ENCODE data around the gene PDE10A.
A peak's percentile ranks its signal among the peaks of the same experiment; 100 is the strongest.

The PDE10A gene

DNA sequence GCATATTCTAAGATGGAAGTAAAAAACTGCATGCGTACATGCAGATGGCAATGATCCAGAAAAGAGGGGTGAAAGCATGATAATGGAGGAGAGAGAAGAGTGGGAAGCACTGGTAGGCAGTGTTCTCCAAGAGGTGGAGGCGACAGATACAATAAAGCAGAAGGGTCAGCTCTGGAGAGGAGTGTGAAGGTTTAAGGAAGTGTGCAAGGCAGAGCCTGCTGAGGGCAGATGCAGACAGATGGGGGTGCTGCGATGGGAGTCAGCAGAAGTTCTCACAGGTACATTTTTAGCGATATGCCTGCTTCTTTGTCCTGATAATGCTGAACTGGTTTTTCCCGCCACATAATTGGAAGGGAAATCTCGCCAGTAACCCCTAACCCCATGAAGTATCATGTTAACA lies 272.6 kb downstream of the PDE10A start:
- no peak for ATAC-seq
- DNase-seq: no peak

DNA sequence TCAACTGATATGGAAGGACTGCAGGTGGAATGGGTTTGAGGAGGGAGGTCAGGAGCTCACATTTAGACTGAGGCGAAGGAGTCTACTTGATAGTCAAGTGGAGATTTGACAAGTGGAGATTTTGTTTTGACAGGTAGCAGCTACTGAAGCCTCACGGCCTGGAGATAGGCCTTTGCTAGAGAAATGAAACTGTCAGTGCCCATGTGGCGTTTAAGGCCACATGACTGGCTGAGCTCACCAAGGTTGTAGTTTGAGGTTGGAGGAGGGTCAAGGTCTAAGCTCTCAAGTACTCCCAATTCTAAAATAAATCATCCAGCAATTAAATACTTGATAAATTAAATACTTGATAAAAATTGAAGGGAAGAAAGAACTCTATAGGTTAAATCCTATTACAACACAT lies 273.5 kb downstream of the PDE10A start:
- no peak for DNase-seq
- ATAC-seq: no peak

DNA sequence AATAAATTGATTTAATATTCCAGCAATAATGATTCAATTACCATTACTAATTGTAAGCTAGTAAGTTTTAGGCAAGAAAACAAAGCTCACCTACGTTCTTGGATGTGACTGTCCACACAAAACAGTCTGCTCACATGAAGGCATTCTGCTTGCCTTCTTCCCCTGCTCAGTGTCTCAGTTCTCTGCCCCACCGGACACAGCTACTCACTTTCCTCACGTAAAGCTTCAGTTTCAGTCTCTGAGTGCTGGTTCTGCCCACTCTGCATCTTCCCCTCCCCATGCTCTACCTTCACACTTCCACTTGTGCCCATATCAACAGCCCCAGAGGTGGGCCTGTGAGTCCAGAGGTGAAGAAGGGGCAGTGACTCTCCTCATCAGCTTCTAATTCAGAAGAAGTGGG lies 279.7 kb downstream of the PDE10A start:
- DNase-seq: no peak
- no peak for ATAC-seq

DNA sequence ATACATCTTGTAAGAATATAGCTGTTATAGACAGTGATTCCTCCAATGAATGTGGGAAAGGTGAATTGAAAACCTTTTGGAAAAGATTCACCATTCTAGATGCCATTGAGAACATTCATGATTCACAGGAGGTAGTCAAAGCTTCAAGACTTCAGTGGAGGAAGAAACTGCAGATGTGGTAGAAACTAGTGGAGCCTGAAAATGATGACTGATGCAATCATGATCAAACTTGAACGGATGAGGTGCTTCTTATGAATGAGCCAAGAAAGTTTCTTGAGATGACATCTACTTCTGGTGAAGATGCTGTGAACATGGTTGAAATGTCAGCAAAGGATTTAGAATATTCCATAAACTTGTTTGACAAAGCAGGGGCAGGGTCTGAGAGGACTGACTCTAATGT lies 286.9 kb downstream of the PDE10A start:
- no peak for ATAC-seq
- DNase-seq: no peak

DNA sequence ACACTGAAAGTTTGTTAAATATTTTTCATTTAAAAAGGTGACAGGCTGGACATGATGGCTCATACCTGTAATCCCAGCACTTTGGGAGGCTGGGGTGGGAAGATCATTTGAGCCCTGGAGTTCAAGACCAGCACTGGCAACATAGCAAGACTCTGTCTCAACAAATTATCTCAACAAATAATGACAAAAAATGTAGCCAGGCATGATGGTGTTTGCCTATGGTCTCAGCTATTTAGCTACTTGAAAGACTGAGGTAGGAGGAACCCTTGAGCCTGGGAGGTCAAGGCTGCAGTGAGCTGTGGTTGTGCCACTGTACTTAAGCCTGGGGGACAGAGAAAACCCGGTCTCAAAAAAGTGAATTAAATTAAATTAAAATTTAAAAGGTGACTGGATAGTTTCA lies 297.7 kb downstream of the PDE10A start:
- ATAC-seq: no peak
- DNase-seq: no peak

DNA sequence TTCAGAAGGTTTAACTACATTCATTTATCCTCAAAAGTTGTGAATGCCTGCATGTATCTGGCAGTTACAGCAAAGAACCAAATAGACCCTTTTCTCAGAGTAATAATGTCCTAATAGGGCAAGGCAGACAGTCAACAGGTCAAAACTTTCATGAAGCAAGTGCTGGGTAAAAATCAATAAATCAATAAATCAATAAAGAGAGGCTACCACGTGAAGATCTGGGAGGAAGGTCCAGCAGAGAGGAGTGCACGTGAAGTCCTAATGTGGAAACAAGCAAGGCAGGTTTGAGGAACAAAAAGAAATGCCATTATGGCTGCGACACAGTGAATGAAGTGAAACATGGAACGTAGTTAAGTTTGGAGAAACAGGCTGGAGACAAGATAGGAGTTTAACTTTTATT lies 317.3 kb downstream of the PDE10A start:
- ATAC-seq: no peak
- no peak for DNase-seq

DNA sequence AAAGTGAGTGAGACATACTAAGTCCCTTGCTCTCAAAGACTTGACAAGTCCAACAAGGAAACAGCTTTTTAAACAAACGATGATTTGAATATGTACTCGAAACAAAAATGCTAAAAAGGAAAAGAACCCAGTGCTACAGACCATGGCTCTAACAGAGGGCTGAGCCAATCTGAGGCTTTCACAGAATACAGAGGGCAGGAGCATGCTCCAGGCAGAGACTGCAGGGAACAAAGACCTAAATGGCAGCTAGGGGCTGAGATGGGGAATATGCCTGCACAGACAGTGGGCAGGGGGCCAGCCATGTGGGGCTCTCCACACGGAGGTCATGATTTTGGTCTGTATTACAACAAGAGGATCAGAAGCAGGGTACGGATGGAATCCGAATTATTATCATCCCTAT lies 322.5 kb downstream of the PDE10A start:
- DNase-seq: no peak

DNA sequence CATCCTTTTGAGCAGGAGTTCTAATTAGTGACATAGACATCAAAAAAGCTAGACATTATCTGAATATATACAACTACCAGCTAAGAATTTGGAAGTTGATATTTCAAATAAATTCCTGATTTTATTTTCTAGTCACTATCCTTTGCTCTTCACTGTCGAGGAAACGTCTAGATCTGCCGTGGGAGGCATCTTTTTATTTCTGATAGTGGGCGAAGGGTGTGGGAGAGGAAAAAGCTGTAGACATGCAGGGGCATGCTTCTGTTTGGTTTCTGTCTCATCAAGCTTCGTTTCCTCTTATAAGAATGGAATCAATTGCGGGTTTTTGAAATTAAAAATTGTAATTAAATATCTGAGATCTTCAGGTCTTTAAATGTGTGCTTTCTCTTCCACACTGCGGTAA lies 337.4 kb downstream of the PDE10A start:
- DNase-seq (no peak), ATAC-seq (no peak)

More for the DNA sequence above, 322.5 kb downstream of the PDE10A start:
- ATAC-seq: no peak

DNA sequence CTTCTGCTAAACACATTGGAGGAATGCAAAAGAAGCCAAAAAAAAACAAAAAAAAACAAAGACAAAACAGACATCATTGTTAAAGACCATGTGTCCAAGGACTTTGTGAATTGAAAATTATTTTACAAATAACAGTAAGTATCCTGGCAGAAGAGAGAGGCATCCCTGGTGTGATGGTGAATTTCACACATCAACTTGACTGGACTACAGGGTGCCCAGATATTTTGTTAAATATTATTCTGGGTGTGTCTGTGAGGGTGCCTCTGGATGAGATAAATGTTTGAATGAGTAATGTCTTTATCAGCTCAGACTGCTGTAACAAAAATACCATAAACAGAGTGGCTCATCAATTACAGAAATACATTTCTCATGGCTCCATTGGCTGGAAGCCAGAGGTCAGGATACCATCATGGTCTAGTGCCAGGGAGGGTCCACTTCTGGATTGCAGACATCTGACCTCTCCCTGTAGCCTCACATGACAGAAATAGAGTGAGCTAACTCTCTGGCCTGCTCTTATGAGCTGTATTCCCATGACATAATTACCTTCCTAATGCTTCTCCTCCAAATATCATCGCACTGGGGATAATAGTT lies 341.4 kb downstream of the PDE10A start:
- DNase-seq (no peak), ATAC-seq (no peak)

DNA sequence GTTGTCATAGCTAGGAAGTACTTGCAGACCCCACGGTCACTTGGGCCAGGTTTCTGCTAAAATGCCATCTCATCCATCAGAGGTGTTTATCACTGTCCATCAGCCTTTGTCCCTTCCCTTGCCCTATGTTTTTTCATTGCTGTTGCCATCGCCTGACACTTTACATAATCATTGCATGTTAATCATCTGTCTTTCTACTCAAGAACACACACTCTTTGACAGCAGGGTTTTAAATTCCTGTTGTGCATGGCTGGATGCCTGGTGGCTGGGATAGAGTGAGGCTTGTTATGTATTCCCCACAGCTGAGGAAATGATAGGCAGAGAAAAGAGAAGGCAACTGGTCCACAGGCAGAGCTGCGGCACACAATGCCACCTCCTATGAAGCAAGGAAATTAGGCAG lies 341.9 kb downstream of the PDE10A start:
- ATAC-seq (no peak), DNase-seq (no peak)

DNA sequence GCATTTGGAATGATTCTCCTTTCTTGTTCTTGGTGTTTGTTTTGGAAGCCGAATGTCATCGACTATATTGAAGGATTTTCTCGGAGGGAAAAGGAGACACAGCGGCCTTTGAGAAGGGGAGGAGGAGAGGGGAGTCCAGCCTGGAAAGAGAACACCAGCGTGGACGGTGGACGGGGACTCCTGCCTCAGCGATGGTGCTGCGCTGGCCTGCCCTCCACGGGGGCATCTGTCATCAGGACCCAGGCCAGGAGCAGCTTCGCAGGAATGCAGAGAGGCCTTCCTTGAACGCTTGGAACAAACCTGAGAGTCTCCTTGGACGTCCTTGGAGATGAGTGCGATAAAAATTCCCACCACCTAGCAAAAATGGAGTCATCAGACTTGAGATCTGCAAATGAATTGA lies 345.3 kb downstream of the PDE10A start:
- no peak for DNase-seq

DNA sequence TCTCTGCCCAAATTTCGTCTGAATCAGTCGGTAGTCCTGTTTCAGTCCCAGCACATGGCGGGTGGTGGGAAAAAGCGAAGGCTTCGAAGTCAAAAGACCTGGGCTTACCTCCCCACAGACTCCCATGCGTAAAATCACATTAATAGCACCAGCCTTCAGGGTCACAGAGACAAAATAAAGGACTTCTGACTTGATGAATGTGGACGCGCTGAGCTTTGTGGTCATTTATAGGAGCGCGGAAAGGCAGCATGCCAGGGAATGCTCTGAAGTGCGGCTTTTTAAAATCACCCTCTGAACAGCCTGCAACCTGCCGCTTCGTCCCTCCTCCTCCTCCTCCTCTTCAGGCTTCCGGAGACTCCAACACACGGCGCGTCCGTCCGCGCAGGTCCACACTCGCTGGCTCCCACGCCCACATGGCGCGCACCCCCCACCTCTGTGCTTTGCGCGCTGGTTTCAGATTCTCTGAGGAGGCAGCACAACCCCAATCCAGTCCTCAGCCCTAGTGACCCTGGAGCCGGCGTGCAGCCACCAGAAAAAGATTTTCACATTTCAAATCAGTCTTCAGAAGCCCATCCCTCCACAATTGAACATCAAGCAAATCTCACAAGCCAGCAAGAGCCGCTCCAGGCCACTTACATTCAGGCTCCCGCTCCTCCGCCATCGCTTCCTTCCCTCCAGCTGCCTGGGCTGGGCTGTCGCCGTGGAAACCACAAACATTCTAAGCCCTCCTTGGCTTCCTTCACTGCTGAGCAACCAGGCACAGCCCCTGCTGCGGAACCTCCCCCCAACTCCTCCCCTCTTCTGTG lies 353.9 kb downstream of the PDE10A start, which contains the start of gene C6orf118:
C6orf118 (minus strand) TSS at position 680 of the 806 bp plus-strand sequence; CDS start at position 661, 19 bp downstream.
- peak; percentile 55 for ATAC-seq
- DNase-seq: no peak

More for the DNA sequence above, 345.3 kb downstream of the PDE10A start:
- no peak for ATAC-seq

DNA sequence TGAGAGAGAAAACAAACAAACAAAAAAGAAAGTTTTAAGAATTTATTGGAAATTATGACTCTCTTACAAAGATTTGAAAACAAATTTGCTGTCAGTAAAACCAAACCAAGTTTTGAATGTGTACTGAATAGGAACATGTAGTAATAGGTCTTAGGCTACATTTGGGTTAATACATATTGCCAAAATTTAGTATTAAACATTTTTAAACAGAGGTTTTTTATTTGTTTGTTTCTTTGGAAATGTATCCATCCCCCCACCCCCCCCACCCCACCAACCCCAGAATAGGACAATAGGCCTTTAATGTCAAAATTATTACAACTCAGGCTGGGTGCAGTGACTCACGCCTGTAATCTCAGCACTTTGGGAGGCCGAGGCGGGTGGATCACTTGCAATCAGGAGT lies 356.1 kb downstream of the PDE10A start:
- DNase-seq: no peak
- no peak for ATAC-seq

DNA sequence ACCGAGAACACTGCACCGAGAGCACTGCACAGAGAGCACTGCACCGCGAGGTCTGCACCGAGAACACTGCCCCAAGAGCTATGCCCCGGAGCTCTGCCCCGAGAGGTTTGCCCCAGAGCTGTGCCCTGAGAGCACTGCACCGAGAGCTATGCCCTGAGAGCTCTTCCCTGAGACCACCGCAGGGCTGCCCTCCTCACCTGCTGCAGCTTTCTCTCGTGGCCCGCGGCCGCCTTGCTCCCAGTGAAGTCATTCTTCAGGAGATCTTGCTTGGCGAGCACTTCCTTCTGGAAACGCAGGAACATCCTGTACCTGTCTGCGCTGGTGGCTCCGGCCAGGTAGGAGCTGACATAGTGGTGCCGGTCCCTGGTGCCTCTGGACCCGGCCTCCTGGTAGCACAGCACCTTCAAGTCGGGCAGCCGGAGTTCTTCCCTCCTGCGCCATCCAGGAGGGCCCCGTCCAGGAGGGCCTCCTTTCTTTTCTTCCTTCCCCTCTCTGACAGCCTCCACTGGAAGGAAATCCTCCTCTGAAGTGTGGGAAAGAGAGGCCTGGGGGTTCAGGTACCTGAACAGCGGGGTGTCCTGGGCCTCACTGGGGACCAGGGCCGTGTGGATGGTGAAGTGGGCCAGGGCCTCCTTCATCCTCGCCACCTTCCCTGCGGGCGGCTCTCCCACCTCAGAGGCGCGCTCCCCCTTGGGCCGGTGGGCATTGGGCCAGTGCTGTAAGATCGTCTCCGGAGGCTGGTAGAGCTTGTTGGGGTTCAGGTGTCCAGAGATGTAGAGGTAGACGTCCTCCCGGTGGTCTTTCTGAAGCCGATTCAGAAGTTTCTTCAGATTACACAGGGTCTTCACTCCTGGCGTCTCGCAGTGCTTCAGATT lies 361.4 kb downstream of the PDE10A start:
- DNase-seq (no peak), ATAC-seq (no peak)

DNA sequence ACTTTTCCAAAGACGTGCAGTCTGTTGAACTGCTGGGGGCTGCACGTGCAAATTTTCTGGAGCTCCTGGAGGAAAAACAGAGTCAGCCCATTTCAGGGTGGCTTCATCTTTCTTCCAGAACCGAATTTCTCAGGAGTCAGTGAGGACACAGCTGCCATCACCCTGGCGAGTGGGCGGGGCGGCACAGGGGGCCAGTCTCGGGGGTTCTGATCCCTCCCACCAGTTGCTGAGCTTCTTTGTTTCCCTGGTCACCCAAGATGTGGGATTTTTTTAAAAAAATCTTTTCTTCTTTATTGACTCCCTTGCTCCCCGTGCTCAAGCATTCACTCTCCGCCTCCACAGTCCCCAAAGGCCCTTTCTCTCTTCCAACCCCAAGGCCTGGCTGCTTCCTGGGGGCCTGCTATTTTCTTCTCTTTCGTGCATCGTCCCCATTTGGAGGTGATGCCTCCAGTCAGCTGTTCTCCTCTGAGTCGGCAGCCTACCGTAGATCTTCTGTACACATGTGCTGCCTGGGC lies 362.6 kb downstream of the PDE10A start:
- ATAC-seq: no peak
- no peak for DNase-seq

DNA sequence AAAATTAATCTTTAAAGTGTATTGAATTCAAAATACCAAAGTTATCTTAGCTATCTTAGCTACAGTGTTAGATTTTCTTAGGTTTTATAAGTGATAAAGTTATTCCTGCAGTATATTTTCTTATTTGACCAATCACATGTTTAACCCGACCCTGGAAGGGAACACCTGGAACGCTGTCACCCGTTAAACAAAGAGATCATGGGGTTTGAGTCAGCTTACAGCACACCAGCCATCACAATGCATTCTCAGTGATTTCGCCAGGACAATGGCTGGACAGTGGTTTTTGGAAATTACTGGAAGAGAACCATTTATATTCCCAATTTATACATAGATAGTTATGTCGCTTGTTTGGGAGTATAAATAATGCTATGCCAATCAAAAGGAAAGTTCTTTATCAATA lies 364.2 kb downstream of the PDE10A start:
- ATAC-seq (no peak), DNase-seq (no peak)

DNA sequence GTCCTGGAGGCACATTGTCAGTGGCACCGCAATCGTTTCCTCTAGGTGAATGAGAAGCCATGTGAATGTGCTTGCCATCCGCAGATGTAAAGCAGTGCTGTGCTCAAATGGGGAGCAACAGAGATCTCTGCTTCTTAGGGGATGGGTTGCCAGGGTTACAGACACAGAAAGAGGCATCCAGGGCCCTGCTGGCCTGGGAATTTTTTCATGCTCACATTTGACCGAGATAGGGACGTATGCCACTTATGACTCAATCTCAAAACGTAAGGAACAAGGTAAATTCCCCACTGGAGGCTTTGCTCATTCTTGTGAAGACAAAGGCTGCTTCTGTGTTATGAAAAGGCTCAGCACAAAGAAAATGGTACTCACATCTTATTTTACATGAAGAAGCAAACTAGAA lies 364.6 kb downstream of the PDE10A start:
- ATAC-seq (no peak), DNase-seq (no peak)

DNA sequence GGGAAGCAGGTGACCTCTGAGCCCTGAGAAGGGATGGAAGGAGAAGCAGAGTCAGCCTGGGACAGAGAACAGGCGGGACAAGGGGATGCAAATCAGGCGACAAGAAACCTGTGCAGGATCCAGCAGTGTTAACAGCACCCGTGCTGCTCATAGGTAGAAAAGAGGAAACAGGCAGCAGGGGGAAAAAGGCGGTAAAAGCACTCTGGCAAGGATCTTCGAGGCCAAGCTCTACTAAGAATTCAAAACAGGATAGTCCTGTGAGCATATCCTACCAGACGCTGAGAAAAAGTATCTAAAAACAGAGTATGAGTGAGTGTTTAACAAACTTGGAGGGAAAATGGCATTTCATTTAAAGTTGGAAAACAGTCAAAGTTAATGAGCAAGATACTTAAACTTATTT lies 370.4 kb downstream of the PDE10A start:
- no peak for DNase-seq
- ATAC-seq: no peak

All from stimulated activated naive CD8-positive, alpha-beta T cell treated with anti-CD3 and anti-CD28 coated beads, Interleukin-15, Interleukin-2, amounts not matched to agents 100 U/mL and 50 U/mL, for 24 hours (primary cell).